Cardiac atrium fibroblast (primary cell): Measurements from ENCODE around the gene ZNF367. TPM values are rescaled to one million over a fixed set of nuclear protein-coding genes. Genes with fewer than 3 reads are reported as not detected.

ENCODE experiments used
- total RNA-seq: library from RNA; depleted of rRNA; stranded (reverse); fragments of >200 nt; gene quantifications from 2 replicates; pipeline ENCODE4 v1.2.3, GENCODE V29; 2015

The ZNF367 gene
- 1.3 and 1.9 TPM in 2 replicates for total RNA-seq

GRCh38 chr9:96418083-96418919, at the start of gene ZNF367:
Gene ZNF367 (minus strand): TSS chr9:96418370. CDS start chr9:96418032, 338 bp downstream.

GRCh38 chr9:96449845-96450612, 31.9 kb upstream of the ZNF367 start, which contains the start of gene HABP4:
Gene HABP4 (plus strand): TSS chr9:96450169. CDS start chr9:96450280, 111 bp downstream.

GRCh38 chr9:96383165-96383942, 34.8 kb downstream of the ZNF367 start, which contains the start of gene SLC35D2:
Gene SLC35D2 (minus strand): TSS chr9:96383711. CDS start chr9:96383634, 77 bp downstream.

Other genes with a start within 250 kb of the ZNF367 start
- gene HSD17B3, start 116.2 kb downstream of the ZNF367 start, total RNA-seq, result not detected in 2 replicates
- 11.6 and 15.6 TPM in 2 replicates for gene SLC35D2, start 34.7 kb downstream of the ZNF367 start, total RNA-seq
- 7.4 and 9.1 TPM in 2 replicates for gene HABP4, start 31.8 kb upstream of the ZNF367 start, total RNA-seq
- gene CDC14B, start 201.5 kb upstream of the ZNF367 start, total RNA-seq, result 4.9 and 7.5 TPM in 2 replicates
- 5.8 and 42.6 TPM in 2 replicates for gene PRXL2C, start 236.9 kb upstream of the ZNF367 start, total RNA-seq